HEK293 (cell line): Measurements from ENCODE around the gene PDE10A.

ENCODE experiments used
- CTCF ChIA-PET: fragments of 350-600 bp; formaldehyde crosslinking; extraction: SDS; loops from one replicate; lab custom pipeline; 2021; ENCODE audit warnings: antibody characterized with exemption; lab: Yijun Ruan, JAX
- POLR2A ChIA-PET: fragments of 300-600 bp; formaldehyde crosslinking; extraction: SDS; loops from one replicate; lab custom pipeline; 2020; ENCODE audit warnings: antibody characterized with exemption, inconsistent platforms; lab: Yijun Ruan, JAX
- H3K27ac ChIP-seq: fragments of 200-500 bp; sonication (Bioruptor generic); 2 replicates; pipeline ENCODE4 v1.5.1; 2014; ENCODE audit warnings: low read depth, low read length, control low read depth, inconsistent platforms; ENCODE audit errors: extremely low read depth
- H3K36me3 ChIP-seq, 2 experiments: fragments of 200-500 bp in 1 of 2; sonication (Bioruptor generic) in 1 of 2; 1 replicate in 1 of 2; 2 replicates in 1 of 2; pipeline ENCODE4 v1.5.1; 2014 to 2017; ENCODE audit warnings: inconsistent platforms in 2 of 2, low read length in 2 of 2; ENCODE audit not compliant: control insufficient read depth in 2 of 2, insufficient read depth in 1 of 2
- H3K4me1 ChIP-seq: fragments of 200-500 bp; sonication (Bioruptor generic); 2 replicates; pipeline ENCODE4 v1.5.1; 2014; ENCODE audit warnings: mild to moderate bottlenecking, low read length, inconsistent platforms; ENCODE audit not compliant: control insufficient read depth, insufficient read depth
- H3K4me3 ChIP-seq: 2 replicates; pipeline ENCODE4 v1.5.1; 2011; ENCODE audit warnings: low read depth, mild to moderate bottlenecking, control low read depth, low read length, moderate library complexity
- H3K9me3 ChIP-seq: fragments of 200-500 bp; sonication (Bioruptor generic); 2 replicates; pipeline ENCODE4 v1.5.1; 2014; ENCODE audit warnings: low read depth, low read length, inconsistent platforms; ENCODE audit not compliant: control insufficient read depth, insufficient read depth
- GLIS1 ChIP-seq: fragments of 450-650 bp; formaldehyde crosslinking; IDR thresholded peaks from 2 replicates; pipeline ENCODE4 v1.5.1; 2016; ENCODE audit warnings: missing biosample characterization, missing genetic modification characterization
- HOXD13 ChIP-seq: sonication (generic); formaldehyde crosslinking; IDR thresholded peaks from 2 replicates; pipeline ENCODE4 v1.8.0; 2022; ENCODE audit warnings: missing genetic modification reagents, borderline replicate concordance
- OSR2 ChIP-seq: fragments of 450-650 bp; formaldehyde crosslinking; IDR thresholded peaks from 2 replicates; pipeline ENCODE4 v1.5.1; 2016; ENCODE audit warnings: missing biosample characterization, missing genetic modification characterization
- YY1 ChIP-seq: fragments of 450-650 bp; formaldehyde crosslinking; IDR thresholded peaks from 2 replicates; pipeline ENCODE4 v1.5.1; 2018; ENCODE audit warnings: missing biosample characterization, missing genetic modification characterization
- ZNF140 ChIP-seq: fragments of 450-650 bp; formaldehyde crosslinking; IDR thresholded peaks from 2 replicates; pipeline ENCODE4 v1.5.1; 2016; ENCODE audit warnings: missing biosample characterization, missing genetic modification characterization
- ZNF169 ChIP-seq: fragments of 450-650 bp; formaldehyde crosslinking; IDR thresholded peaks from 2 replicates; pipeline ENCODE4 v1.5.1; 2016; ENCODE audit warnings: missing biosample characterization, missing genetic modification characterization
- ZNF19 ChIP-seq: fragments of 450-650 bp; formaldehyde crosslinking; IDR thresholded peaks from 2 replicates; pipeline ENCODE4; 2016; ENCODE audit warnings: missing biosample characterization, missing genetic modification characterization, low read depth
- ZNF37A ChIP-seq: fragments of 450-650 bp; IDR thresholded peaks from 2 replicates; pipeline ENCODE4 v1.5.1; 2018; ENCODE audit warnings: missing biosample characterization, missing genetic modification characterization
- ZNF426 ChIP-seq: fragments of 450-650 bp; formaldehyde crosslinking; IDR thresholded peaks from 2 replicates; pipeline ENCODE4 v1.5.1; 2017; ENCODE audit warnings: missing biosample characterization, missing genetic modification characterization, mild to moderate bottlenecking, inconsistent platforms, moderate library complexity
- ZNF514 ChIP-seq: fragments of 450-650 bp; formaldehyde crosslinking; IDR thresholded peaks from 2 replicates; pipeline ENCODE4 v1.5.1; 2016; ENCODE audit warnings: missing biosample characterization, missing genetic modification characterization
- ZNF529 ChIP-seq: fragments of 450-650 bp; formaldehyde crosslinking; IDR thresholded peaks from 2 replicates; pipeline ENCODE4 v1.5.1; 2017; ENCODE audit warnings: missing genetic modification characterization, missing biosample characterization; ENCODE audit not compliant: insufficient replicate concordance
- ZNF549 ChIP-seq: fragments of 450-650 bp; IDR thresholded peaks from 2 replicates; pipeline ENCODE4 v1.5.1; 2018; ENCODE audit warnings: missing biosample characterization, missing genetic modification characterization, mild to moderate bottlenecking, inconsistent platforms, moderate library complexity
- ZNF610 ChIP-seq: fragments of 450-650 bp; formaldehyde crosslinking; IDR thresholded peaks from 2 replicates; pipeline ENCODE4 v1.5.1; 2016; ENCODE audit warnings: missing biosample characterization, missing genetic modification characterization, borderline replicate concordance
- ZNF707 ChIP-seq: fragments of 450-650 bp; formaldehyde crosslinking; IDR thresholded peaks from 2 replicates; pipeline ENCODE4 v1.5.1; 2016; ENCODE audit warnings: missing biosample characterization, missing genetic modification characterization
- TF ChIP-seq, protein P1 (sequence below): fragments of 450-650 bp; formaldehyde crosslinking; IDR thresholded peaks from 2 replicates; pipeline ENCODE4 v1.5.1; 2016; ENCODE audit warnings: missing biosample characterization, missing genetic modification characterization, borderline replicate concordance
- TF ChIP-seq, protein P2 (sequence below): fragments of 450-650 bp; formaldehyde crosslinking; IDR thresholded peaks from 2 replicates; pipeline ENCODE4 v1.5.1; 2016; ENCODE audit warnings: missing biosample characterization, missing genetic modification characterization
- TF ChIP-seq, protein P3 (sequence below): fragments of 450-650 bp; formaldehyde crosslinking; IDR thresholded peaks from 2 replicates; pipeline ENCODE4 v1.5.1; 2016; ENCODE audit warnings: missing biosample characterization, missing genetic modification characterization
- TF ChIP-seq, protein P4 (sequence below): fragments of 450-650 bp; formaldehyde crosslinking; IDR thresholded peaks from 2 replicates; pipeline ENCODE4 v1.5.1; 2016; ENCODE audit warnings: missing biosample characterization, missing genetic modification characterization

Gene PDE10A

DNA sequence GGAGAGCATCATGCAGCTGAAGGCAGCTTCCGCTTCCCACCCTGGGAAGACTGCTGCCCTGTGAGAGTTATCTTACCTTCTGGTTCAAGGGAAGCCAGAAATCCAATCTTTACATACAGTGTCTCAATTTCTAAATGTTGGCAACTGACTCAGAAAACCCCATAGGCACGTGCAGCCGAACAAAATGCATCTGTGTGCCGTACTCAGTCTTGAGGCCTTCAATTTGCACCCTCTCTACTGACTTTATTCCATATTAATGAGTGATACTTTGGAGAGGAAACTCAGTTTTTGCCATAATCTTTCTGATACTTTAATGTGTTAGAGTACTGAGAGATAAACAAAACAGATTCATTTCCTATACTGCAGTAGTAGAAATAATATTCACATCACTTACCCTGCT lies 181.1 kb downstream of the PDE10A start:
- Histone ChIP-seq H3K4me3 (no peak overlapping the region), H3K27ac (no peak overlapping the region), H3K4me1 (no peaks in the 10 kb centered on the region), H3K9me3 (no peaks in the 10 kb centered on the region), H3K36me3 (no peaks in the 10 kb centered on the region)
- ChIA-PET POLR2A (no interaction called here), CTCF (no interaction called here)
- TF ChIP-seq, protein P1, sequence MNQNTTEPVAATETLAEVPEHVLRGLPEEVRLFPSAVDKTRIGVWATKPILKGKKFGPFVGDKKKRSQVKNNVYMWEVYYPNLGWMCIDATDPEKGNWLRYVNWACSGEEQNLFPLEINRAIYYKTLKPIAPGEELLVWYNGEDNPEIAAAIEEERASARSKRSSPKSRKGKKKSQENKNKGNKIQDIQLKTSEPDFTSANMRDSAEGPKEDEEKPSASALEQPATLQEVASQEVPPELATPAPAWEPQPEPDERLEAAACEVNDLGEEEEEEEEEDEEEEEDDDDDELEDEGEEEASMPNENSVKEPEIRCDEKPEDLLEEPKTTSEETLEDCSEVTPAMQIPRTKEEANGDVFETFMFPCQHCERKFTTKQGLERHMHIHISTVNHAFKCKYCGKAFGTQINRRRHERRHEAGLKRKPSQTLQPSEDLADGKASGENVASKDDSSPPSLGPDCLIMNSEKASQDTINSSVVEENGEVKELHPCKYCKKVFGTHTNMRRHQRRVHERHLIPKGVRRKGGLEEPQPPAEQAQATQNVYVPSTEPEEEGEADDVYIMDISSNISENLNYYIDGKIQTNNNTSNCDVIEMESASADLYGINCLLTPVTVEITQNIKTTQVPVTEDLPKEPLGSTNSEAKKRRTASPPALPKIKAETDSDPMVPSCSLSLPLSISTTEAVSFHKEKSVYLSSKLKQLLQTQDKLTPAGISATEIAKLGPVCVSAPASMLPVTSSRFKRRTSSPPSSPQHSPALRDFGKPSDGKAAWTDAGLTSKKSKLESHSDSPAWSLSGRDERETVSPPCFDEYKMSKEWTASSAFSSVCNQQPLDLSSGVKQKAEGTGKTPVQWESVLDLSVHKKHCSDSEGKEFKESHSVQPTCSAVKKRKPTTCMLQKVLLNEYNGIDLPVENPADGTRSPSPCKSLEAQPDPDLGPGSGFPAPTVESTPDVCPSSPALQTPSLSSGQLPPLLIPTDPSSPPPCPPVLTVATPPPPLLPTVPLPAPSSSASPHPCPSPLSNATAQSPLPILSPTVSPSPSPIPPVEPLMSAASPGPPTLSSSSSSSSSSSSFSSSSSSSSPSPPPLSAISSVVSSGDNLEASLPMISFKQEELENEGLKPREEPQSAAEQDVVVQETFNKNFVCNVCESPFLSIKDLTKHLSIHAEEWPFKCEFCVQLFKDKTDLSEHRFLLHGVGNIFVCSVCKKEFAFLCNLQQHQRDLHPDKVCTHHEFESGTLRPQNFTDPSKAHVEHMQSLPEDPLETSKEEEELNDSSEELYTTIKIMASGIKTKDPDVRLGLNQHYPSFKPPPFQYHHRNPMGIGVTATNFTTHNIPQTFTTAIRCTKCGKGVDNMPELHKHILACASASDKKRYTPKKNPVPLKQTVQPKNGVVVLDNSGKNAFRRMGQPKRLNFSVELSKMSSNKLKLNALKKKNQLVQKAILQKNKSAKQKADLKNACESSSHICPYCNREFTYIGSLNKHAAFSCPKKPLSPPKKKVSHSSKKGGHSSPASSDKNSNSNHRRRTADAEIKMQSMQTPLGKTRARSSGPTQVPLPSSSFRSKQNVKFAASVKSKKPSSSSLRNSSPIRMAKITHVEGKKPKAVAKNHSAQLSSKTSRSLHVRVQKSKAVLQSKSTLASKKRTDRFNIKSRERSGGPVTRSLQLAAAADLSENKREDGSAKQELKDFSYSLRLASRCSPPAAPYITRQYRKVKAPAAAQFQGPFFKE (tag by site-specific recombination) = no peak
- TF ChIP-seq ZNF37A (tag by site-specific recombination) (no peak), ZNF610 (tag by site-specific recombination) (no peak), GLIS1 (no peak), ZNF19 (tag by site-specific recombination) (no peak)
- TF ChIP-seq, protein P2, sequence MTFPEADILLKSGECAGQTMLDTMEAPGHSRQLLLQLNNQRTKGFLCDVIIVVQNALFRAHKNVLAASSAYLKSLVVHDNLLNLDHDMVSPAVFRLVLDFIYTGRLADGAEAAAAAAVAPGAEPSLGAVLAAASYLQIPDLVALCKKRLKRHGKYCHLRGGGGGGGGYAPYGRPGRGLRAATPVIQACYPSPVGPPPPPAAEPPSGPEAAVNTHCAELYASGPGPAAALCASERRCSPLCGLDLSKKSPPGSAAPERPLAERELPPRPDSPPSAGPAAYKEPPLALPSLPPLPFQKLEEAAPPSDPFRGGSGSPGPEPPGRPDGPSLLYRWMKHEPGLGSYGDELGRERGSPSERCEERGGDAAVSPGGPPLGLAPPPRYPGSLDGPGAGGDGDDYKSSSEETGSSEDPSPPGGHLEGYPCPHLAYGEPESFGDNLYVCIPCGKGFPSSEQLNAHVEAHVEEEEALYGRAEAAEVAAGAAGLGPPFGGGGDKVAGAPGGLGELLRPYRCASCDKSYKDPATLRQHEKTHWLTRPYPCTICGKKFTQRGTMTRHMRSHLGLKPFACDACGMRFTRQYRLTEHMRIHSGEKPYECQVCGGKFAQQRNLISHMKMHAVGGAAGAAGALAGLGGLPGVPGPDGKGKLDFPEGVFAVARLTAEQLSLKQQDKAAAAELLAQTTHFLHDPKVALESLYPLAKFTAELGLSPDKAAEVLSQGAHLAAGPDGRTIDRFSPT (tag by site-specific recombination) = no peak
- TF ChIP-seq, protein P3, sequence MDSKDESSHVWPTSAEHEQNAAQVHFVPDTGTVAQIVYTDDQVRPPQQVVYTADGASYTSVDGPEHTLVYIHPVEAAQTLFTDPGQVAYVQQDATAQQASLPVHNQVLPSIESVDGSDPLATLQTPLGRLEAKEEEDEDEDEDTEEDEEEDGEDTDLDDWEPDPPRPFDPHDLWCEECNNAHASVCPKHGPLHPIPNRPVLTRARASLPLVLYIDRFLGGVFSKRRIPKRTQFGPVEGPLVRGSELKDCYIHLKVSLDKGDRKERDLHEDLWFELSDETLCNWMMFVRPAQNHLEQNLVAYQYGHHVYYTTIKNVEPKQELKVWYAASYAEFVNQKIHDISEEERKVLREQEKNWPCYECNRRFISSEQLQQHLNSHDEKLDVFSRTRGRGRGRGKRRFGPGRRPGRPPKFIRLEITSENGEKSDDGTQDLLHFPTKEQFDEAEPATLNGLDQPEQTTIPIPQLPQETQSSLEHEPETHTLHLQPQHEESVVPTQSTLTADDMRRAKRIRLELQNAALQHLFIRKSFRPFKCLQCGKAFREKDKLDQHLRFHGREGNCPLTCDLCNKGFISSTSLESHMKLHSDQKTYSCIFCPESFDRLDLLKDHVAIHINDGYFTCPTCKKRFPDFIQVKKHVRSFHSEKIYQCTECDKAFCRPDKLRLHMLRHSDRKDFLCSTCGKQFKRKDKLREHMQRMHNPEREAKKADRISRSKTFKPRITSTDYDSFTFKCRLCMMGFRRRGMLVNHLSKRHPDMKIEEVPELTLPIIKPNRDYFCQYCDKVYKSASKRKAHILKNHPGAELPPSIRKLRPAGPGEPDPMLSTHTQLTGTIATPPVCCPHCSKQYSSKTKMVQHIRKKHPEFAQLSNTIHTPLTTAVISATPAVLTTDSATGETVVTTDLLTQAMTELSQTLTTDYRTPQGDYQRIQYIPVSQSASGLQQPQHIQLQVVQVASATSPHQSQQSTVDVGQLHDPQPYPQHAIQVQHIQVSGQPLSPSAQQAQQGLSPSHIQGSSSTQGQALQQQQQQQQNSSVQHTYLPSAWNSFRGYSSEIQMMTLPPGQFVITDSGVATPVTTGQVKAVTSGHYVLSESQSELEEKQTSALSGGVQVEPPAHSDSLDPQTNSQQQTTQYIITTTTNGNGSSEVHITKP (tag by site-specific recombination) = no peak

DNA sequence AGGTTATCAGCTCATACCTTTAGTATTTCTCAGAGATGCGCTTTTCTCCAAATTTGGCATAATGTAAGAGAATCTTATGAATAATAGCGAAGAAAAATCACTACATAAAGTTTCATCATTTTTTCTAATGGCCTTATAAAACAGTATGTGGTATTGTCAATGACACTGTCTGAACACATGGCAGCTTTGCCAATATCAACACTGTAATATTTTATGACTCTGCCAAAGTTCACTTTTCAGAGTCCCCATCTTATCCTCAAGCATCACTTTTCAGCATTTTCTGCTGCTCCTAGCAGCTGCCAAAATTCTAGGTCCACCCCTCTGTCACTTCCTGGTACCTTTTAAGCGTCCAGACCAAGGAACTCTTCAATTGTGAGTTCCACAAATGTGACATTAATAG lies 182.1 kb downstream of the PDE10A start:
- Histone ChIP-seq H3K9me3 (no peaks in the 10 kb centered on the region), H3K4me1 (no peaks in the 10 kb centered on the region), H3K36me3 (no peaks in the 10 kb centered on the region), H3K4me3 (no peak overlapping the region), H3K27ac (no peak overlapping the region)
- ChIA-PET CTCF (interaction anchor here (1.0 kb wide), 1 partner anchor 93 kb away, joined by 3 read pairs; no protein-coding TSS in a partner anchor), POLR2A (no interaction called here)
- TF ChIP-seq ZNF549 (tag by site-specific recombination) (no peak), ZNF707 (tag by site-specific recombination) (0 out of 2 replicates have a peak, but pooled peaks have one; percentile 25), ZNF426 (tag by site-specific recombination) (no peak), ZNF140 (no peak), OSR2 (tag by site-specific recombination) (no peak), HOXD13 (CRISPR knock-in tag) (no peak), ZNF529 (no peak), YY1 (tag by site-specific recombination) (no peak), ZNF514 (tag by site-specific recombination) (no peak), ZNF169 (tag by site-specific recombination) (no peak)
- TF ChIP-seq, protein P4, sequence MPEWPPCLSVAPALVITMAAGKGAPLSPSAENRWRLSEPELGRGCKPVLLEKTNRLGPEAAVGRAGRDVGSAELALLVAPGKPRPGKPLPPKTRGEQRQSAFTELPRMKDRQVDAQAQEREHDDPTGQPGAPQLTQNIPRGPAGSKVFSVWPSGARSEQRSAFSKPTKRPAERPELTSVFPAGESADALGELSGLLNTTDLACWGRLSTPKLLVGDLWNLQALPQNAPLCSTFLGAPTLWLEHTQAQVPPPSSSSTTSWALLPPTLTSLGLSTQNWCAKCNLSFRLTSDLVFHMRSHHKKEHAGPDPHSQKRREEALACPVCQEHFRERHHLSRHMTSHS (tag by site-specific recombination) = no peak
- TF ChIP-seq, protein P3 (tag by site-specific recombination) = no peak
